ENCODE measurements around the gene CLHC1.

DNA sequence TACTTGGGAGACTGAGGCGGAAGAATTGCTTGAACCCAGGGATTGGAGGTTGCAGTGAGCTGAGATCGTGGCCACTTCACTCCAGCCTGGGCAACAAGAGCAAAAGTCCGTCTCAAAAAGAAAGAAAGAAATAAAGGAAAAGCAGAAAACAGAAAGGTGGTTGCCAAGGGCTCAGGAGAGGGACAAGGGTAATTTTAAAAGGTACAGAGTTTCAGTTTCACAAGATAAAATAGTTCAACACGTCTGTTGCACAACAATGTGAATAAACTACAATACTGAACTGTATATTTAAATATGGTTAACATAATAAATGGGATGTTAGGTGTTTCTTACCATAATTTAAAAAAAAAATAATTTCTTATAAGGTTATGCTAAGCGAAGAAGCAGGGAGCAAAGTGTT is 13.3 kb upstream of the CLHC1 start:
- TF ChIP-seq EZH2phosphoT487 (IDR thresholded peaks at IDR 0.05; ENCODE audit: borderline replicate concordance, low read depth, low read length) (no peak), CTCF (conservative IDR thresholded peaks at IDR 0.05; ENCODE audit: low read length) (no peak)

Measured in OCI-LY7 (cell line).